ENCODE data around the gene POLR3C.

Gene POLR3C

DNA sequence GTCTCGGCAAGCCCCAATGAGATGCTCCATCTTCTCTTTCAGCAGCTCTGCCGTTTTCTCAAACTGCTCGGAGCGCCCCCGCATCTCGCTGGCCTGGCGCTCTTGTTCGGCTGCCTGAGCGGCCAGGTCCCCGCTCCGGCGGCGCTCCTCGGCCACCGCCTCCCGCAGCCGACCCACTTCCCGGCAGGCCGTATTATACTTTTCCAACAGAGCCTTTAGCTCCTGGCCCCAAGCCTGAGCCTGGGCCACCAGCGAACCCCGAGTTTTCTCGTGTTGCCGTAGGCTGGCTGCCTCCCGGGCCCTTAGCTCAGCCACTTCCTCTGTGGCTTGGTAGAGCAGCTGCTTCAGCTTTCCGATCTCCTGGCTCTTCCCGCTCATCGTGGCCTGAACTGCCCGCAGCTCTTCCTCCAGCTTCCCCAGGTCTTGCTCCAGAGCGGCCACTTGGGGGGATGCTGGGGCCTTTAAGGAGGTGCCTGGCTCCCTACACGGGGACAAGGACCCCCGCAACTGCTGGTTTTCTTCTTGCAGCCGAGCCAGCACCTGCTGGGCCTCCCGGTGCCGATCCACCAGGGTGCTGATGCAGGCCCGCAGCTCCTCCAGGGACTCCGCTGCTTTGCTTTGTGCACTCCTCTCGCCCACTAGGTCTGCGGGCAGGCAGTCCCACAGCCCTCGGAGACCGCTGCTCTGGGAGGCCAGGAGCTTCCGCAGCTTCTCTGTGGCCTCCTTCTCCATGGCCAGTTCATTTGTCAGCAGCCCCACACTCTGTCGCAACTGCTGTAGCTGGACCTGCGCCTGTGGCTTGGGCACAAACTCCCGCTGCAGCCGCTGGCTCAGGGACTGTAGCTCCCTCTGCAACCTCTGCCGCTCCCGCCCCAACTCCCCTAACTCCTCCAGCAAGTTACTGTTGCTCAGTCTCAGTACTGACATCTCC, 48.3 kb downstream of the POLR3C start:
- no peaks in the 10 kb centered on the region for H3K36me3 Mint-ChIP-seq
- peak overlapping the region; percentile 78 to 81 for H3K4me3 Mint-ChIP-seq
- H3K27me3 Mint-ChIP-seq, result peaks cover 25 to 36% of the 10 kb centered on the region in 2 donors
- H3K9me3 Mint-ChIP-seq, result no peaks in the 10 kb centered on the region
- DNase-seq (peak; percentile 13), ATAC-seq (replicated peaks) (peak; percentile 83 to 85)
- peak overlapping the region; percentile 59 for H3K27ac Mint-ChIP-seq
- peaks cover 13 to 20% of the 10 kb centered on the region in 2 donors for H3K4me1 Mint-ChIP-seq

DNA sequence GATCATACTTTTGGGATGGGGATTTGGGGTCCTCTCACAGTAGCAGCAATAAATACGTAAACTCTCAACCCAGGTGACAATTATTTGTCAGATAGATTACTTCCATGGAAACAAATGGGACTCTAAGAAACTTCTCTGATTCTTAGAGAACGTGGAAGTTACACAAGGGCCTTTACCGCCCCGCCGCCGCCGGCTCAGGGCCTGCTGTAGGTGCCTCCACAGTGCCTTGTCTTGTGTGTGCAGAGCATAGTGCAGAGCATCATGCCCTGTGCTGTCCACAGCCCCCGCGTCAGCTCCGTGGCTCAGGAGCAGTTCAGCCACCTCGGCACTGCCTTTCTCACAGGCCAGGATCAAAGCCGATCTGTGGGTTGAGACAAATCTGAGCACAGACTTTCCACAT, 50.6 kb downstream of the POLR3C start:
- Mint-ChIP-seq H3K9me3 (no peaks in the 10 kb centered on the region), H3K36me3 (no peaks in the 10 kb centered on the region), H3K4me3 (no peak overlapping the region), H3K27ac (no peak overlapping the region), H3K27me3 (peaks cover 25 to 32% of the 10 kb centered on the region in 2 donors), H3K4me1 (peaks cover 13 to 20% of the 10 kb centered on the region in 2 donors)
- ATAC-seq (replicated peaks) (no peak), DNase-seq (no peak)

DNA sequence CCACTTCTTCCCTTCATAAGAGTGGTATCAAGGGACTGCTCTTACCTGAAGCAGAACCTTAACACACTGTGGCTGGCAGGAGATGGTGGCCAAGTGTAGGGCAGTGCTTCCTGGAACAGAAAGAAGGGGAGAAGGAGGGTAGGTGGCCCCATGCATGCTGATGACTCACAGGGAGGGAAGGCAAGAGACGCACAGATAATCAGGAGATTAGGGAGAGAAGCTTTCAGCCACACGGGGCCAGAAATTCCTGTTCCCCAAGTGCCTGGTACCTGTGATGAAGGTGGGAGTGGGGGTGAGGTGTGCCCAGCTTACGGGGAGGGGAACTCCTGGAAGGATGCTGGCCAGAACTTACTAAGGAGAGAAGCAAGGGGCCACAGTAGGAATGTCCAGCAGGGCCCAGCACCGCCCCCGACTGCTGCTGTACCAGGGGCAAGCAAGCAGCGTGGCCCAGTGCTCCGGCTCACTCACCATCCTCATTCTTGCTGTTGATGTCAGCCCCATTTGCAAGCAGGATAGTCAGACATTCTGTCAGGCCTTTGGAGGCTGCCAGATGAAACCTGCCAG, 54.0 kb downstream of the POLR3C start:
- no peaks in the 10 kb centered on the region for H3K9me3 Mint-ChIP-seq

DNA sequence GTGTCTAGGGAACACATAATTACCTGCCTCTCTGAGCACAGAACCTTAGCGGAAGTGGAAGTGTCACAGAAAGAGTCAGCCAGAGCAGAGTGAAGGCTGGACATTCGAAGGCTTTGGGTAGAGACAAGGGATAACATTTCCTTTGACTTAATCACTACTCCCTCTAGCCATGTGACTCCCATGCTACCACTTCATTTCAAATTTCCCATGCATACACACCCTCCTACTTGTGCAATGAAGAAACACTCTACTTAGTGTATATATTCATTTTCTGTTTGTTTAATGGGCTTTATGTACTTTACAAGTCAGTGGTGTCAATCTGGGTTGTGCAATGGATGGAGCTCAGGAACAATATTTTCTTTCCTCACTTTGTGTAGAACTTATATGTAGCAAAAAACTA, 54.7 kb downstream of the POLR3C start:
- H3K27me3 Mint-ChIP-seq, result peaks cover 16 to 22% of the 10 kb centered on the region in 2 donors
- peaks cover 2 to 11% of the 10 kb centered on the region in 2 donors for H3K4me1 Mint-ChIP-seq
- no peaks in the 10 kb centered on the region for H3K36me3 Mint-ChIP-seq
- H3K27ac Mint-ChIP-seq, result no peak overlapping the region
- DNase-seq, result no peak
- H3K9me3 Mint-ChIP-seq, result no peaks in the 10 kb centered on the region
- ATAC-seq (replicated peaks), result no peak
- H3K4me3 Mint-ChIP-seq, result no peak overlapping the region

More for the DNA sequence above, 54.0 kb downstream of the POLR3C start:
- no peaks in the 10 kb centered on the region for H3K36me3 Mint-ChIP-seq
- DNase-seq, result no peak
- peaks cover 18 to 24% of the 10 kb centered on the region in 2 donors for H3K27me3 Mint-ChIP-seq
- no peak overlapping the region for H3K27ac Mint-ChIP-seq
- peaks cover 0 to 10% of the 10 kb centered on the region in 2 donors for H3K4me1 Mint-ChIP-seq
- H3K4me3 Mint-ChIP-seq, result no peak overlapping the region
- no peak for ATAC-seq (replicated peaks)

DNA sequence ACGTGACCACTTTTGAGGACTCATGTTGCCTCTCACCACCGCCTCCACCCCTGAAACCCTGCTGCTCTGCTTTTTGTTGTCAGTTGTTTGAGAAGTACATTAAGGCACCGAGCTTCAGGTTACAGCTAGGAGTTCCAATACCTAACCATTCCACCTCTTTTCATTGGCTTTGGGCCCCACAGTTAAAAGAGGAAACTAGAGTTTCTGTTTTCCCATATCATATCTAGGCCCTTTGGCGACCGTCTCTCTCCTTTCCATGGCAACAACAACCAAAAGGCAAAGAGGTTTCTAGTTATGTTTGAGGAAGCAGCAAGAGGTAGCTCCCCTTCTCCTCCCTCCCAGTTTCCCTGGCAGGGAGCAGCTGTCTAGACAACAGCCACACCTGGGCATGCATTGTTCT, 55.8 kb downstream of the POLR3C start:
- no peak overlapping the region for H3K4me3 Mint-ChIP-seq
- DNase-seq (no peak), ATAC-seq (replicated peaks) (no peak)
- H3K9me3 Mint-ChIP-seq, result no peaks in the 10 kb centered on the region
- H3K4me1 Mint-ChIP-seq, result peaks cover 4 to 14% of the 10 kb centered on the region in 2 donors
- H3K27me3 Mint-ChIP-seq, result peaks cover 24% of the 10 kb centered on the region in 2 donors
- H3K36me3 Mint-ChIP-seq, result no peaks in the 10 kb centered on the region
- H3K27ac Mint-ChIP-seq, result no peak overlapping the region

DNA sequence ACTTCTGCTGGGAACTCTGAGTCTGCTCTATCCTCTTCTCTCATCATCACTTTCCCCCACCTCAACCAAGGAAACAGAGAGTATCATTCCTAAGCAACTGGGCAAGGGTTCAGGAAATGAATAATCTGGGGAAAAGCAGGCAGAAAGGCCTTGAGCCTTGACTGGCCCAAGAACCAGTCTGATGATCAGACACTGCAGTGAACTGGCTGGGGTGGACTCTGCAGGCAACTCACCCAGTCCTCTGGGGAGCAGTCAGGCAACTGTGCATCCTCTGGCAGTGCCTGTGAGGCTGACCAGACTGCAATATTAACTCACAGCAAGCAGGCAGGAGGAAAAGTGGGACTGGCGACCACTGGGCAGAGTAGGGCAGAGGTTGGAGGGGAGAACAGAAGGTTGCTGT, 60.7 kb downstream of the POLR3C start:
- Mint-ChIP-seq H3K27ac (peak overlapping the region; percentile 5), H3K36me3 (no peaks in the 10 kb centered on the region), H3K4me3 (peak overlapping the region; percentile 9 to 67), H3K4me1 (peaks cover 12 to 36% of the 10 kb centered on the region in 2 donors), H3K27me3 (peaks cover 16 to 21% of the 10 kb centered on the region in 2 donors), H3K9me3 (no peaks in the 10 kb centered on the region)
- ATAC-seq (replicated peaks) (no peak), DNase-seq (no peak)

DNA sequence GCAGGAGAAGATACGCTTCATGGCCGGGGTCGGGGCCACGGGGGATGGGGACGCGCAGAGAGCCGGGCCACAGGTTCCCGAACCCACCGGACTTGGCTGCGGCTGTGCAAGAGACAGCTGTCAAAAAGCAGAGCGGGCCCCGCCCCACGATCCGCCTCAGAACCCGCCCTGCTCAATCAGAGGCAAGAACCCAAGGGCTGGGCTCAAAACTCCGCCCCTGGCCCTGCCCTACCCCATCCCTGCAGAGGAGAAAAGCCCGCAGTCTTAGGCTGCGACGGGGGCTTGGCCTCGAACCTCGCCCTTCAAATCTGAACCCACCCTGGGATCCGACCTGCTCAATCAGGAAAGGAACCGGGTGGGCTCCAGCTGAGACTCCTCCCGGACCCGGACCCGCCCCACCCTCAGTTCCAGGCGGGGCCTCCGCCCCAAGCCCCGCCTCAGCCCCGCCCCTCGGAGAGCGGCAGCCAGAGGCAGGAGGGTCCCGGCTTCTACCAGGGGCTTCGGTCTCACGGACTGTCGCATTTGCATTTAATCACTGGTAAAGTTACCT, 61.8 kb downstream of the POLR3C start, which contains the start of gene ANKRD35:
Gene ANKRD35, minus strand, starts transcription at position 129 of the 550 bp plus-strand sequence. Its CDS starts 108 bp downstream, at position 21.
- Mint-ChIP-seq H3K27me3 (peaks cover 16 to 21% of the 10 kb centered on the region in 2 donors), H3K4me3 (peak within 1 kb of the TSS; percentile 67 to 89), H3K9me3 (no peaks in the 10 kb centered on the region), H3K27ac (peak within 1 kb of the TSS; percentile 5), H3K4me1 (peaks cover 12 to 36% of the 10 kb centered on the region in 2 donors), H3K36me3 (no peaks in the 10 kb centered on the region)
- ATAC-seq (replicated peaks) (peak; percentile 100), DNase-seq (peak; percentile 81)

DNA sequence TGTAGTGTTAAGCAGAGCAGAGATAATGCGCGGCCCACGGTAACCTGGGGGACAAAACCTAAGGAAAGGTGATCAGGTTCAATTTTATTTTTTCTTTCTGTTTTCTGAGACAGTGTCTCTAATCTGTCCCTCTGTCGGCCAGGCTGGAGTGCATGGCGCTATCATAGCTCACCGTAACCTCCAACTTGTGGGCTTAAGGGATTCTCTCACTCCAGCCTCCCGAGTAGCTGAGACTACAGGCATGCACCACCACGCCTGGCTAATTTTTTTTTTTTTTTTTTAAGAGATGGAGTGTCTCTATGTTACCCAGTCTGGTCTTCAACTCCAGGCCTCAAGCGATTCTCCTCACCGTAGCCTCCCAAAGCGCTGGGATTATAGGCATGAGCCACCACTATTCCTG, 62.4 kb downstream of the POLR3C start:
- Mint-ChIP-seq H3K4me3 (peak overlapping the region; percentile 67 to 89), H3K27me3 (peaks cover 16 to 21% of the 10 kb centered on the region in 2 donors), H3K9me3 (no peaks in the 10 kb centered on the region), H3K27ac (no peak overlapping the region), H3K4me1 (peaks cover 12 to 36% of the 10 kb centered on the region in 2 donors), H3K36me3 (no peaks in the 10 kb centered on the region)
- no peak for DNase-seq
- ATAC-seq (replicated peaks), result no peak

DNA sequence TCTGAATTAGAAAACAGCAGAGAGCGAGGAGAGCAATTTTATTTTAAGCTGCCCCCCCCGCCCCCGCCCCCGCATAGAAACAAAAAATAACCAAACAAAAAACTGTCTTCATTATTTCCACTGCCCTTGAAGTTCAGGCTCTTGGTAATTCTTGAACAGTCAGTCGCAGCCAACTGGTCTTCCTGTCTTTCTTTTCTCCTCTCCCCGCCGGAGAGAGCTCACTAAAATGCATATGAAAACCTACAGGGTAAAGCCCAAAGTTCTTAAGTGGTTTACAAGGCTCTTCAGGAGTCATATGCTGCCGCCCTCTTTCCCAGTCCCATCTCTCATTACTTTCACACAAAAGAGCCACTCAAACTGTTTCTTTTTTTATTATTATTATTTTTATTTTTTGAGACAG, 62.8 kb downstream of the POLR3C start:
- Mint-ChIP-seq H3K36me3 (no peaks in the 10 kb centered on the region), H3K27ac (peak overlapping the region; percentile 71)

DNA sequence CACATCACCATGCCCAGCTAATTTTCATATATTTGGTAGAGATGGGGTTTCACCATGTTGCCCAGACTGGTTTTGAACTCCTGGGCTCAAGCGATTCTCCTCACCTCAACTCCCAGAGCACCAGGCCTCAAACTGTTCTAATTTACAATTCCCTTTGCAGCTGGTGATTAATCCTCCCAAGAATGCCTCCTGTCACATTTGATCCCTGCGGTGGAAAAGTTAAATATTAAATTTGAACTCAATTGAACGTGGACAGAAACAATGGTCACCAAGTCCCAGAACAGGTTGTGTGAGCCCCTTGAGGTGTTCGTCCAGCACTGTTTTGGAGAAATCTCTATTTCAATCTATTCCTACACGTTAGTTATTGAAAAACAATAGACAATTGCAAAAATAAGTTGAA, 63.6 kb downstream of the POLR3C start:
- ATAC-seq (replicated peaks) (no peak), DNase-seq (no peak)
- Mint-ChIP-seq H3K4me3 (no peak overlapping the region), H3K36me3 (no peaks in the 10 kb centered on the region), H3K9me3 (no peaks in the 10 kb centered on the region), H3K27ac (no peak overlapping the region), H3K4me1 (peaks cover 12 to 31% of the 10 kb centered on the region in 2 donors), H3K27me3 (peaks cover 15 to 21% of the 10 kb centered on the region in 2 donors)

More for the DNA sequence above, 62.8 kb downstream of the POLR3C start:
- ATAC-seq (replicated peaks) (no peak), DNase-seq (no peak)
- peaks cover 12 to 36% of the 10 kb centered on the region in 2 donors for H3K4me1 Mint-ChIP-seq
- peaks cover 16 to 21% of the 10 kb centered on the region in 2 donors for H3K27me3 Mint-ChIP-seq
- H3K4me3 Mint-ChIP-seq, result peak overlapping the region in 1 of 2 donors; percentile 55
- H3K9me3 Mint-ChIP-seq, result no peaks in the 10 kb centered on the region

DNA sequence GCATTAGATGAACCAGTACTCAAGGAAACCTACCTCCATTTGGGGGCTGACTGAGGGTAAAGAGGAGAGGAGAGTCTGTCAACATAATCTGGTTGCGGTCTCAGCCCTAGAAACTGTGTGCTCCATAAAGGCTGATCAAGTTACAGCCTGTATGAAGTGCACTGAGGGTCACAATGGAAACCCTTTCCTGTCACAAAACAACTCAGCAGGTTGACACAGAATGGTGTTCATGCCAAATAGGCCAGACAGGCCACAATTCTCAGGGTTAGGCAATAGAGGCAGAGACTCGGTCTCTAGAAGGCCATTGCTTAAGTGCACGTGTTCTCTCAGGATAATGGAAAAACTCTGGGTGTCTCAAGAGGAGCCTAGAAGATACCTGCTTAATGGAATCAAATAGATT, 65.7 kb downstream of the POLR3C start:
- H3K4me1 Mint-ChIP-seq, result peaks cover 9 to 23% of the 10 kb centered on the region in 2 donors
- H3K9me3 Mint-ChIP-seq, result no peaks in the 10 kb centered on the region
- H3K27me3 Mint-ChIP-seq, result peaks cover 6 to 8% of the 10 kb centered on the region in 2 donors
- H3K27ac Mint-ChIP-seq, result no peak overlapping the region
- no peak overlapping the region for H3K4me3 Mint-ChIP-seq
- H3K36me3 Mint-ChIP-seq, result peaks cover 2 to 7% of the 10 kb centered on the region in 2 donors
- ATAC-seq (replicated peaks) (no peak), DNase-seq (no peak)

DNA sequence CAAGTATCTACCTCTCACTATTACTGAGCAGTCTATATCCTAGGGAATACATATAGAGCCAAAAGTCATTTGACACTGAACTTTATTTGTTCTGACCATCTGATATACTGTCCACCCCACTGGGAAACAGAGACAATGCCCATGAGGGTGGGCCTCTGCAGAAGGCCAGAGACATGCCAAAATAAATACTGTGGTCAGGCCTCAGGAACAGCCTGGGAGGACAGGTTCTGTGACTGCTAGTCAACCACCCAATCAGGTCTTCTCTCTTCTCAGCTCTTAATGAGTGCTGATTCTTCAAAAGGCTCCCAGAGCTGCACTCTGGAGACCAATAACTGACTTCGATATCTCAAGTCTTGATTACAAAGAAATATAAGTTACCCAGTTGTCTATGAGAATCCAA, 67.1 kb downstream of the POLR3C start:
- no peaks in the 10 kb centered on the region for H3K27me3 Mint-ChIP-seq
- H3K27ac Mint-ChIP-seq, result no peak overlapping the region
- peaks cover 6 to 9% of the 10 kb centered on the region in 2 donors for H3K36me3 Mint-ChIP-seq
- ATAC-seq (replicated peaks) (no peak), DNase-seq (no peak)
- H3K4me1 Mint-ChIP-seq, result peaks cover 2 to 8% of the 10 kb centered on the region in 2 donors
- H3K4me3 Mint-ChIP-seq, result no peak overlapping the region
- H3K9me3 Mint-ChIP-seq, result no peaks in the 10 kb centered on the region

DNA sequence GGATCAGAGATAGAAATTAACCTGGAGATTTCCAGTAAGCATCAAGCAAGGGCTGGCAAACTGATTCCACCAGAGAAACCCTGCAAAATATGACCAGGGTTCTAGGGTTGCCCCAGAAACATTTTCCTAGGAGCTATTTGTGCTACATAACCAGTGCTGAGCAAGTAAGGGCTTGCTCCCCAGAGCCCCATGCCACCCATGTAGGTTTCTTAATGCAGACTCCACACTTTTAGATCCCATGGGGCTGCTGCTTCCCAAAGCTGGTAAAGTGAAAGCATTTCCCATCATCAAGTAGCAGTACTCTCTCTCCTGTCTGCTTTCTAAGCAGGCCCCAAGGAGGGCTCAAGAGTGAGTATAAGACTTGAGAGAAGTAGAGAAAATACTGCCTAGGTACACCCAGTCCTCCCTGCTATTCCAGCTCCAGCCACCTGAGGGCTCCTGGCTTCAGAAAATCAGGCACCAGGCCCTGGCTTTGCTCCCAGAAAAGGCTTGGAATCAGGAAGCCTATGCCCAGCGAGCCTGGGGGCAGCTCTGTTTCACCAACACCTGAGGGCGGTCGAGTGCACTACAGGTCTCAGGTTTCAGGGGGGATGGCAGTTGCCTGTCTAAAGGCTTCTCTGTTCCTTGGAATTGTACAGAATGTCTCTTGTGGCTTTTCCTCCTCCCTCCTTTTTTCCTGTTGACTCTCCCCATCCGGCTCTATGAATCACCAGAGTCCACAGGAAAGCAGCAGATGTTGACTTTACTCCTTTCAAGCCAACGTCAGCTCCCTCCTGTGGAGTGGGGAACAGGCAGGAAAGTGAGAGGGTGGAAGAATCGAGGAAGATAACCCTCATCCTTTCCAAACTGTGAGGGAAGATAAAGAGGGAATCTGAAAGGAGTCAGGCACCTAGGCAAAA, 67.8 kb downstream of the POLR3C start:
- H3K4me3 Mint-ChIP-seq, result no peak overlapping the region
- no peaks in the 10 kb centered on the region for H3K9me3 Mint-ChIP-seq
- H3K4me1 Mint-ChIP-seq, result peaks cover under 1 to 1% of the 10 kb centered on the region in 2 donors
- ATAC-seq (replicated peaks) (peak; percentile 55 to 76), DNase-seq (peak; percentile 12)
- H3K27me3 Mint-ChIP-seq, result no peaks in the 10 kb centered on the region
- H3K36me3 Mint-ChIP-seq, result peaks cover 10 to 14% of the 10 kb centered on the region in 2 donors
- H3K27ac Mint-ChIP-seq, result no peak overlapping the region

Data from stimulated activated naive B cell treated with anti-CD40 and anti-IgM and Interleukin-4, amounts not matched to agents 10 μg/mL and 1 μg/mL and 100 μg/mL, for 72 hours (primary cell).